HG02588 (cell line): ENCODE measurements around the gene ADGRV1.
"Not testable (repeated sequence)": the region's sequence is repeated elsewhere in the genome, so short reads cannot be mapped to it uniquely, and the experiment has no call there.

Experiments used
- ATAC-seq: cut with Tn5 transposase; IDR thresholded peaks from one replicate; pipeline ENCODE4 v1.9.1; 2021; ENCODE audit warnings: mild to moderate bottlenecking, moderate library complexity; ENCODE audit not compliant: unreplicated experiment

Gene ADGRV1

GRCh38 chr5:91018712-91019371 lies 460.2 kb downstream of the ADGRV1 start:
- no peak for ATAC-seq

DNA sequence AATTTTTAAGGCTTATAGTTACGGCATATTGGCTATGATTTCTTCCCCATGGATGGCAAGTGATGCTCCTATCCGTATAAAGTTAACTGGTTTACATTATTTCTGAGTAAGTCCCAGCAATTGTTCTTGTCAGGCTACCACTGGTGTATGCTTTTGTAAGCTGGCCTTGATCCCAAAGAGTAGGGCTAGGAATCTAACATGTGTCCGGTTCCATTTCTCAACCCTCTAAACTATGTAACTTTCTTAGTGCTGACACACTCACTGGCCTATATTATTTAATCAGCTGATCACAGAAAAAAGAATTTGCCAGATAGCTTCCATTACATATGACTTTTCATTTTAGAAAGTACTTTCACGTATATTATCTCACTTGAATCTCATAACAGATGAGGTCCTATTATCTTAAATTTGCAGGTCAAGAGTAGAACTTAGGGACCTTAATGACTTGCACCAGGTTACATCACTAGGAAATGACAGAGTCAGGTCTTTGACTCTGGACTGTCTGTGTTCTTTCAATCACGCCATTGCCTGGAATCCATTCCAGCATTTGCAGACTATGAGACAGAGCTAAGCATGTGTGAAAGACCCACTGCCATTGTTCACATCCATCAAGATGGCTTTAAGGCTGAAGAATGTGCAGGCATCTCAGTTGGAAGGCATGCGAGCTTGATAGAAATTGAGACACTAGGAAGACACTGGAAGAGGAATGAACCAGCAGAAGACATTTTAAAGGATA lies 461.6 kb downstream of the ADGRV1 start:
- ATAC-seq = no peak

GRCh38 chr5:91022518-91022917 lies 463.9 kb downstream of the ADGRV1 start:
- no peak for ATAC-seq

DNA sequence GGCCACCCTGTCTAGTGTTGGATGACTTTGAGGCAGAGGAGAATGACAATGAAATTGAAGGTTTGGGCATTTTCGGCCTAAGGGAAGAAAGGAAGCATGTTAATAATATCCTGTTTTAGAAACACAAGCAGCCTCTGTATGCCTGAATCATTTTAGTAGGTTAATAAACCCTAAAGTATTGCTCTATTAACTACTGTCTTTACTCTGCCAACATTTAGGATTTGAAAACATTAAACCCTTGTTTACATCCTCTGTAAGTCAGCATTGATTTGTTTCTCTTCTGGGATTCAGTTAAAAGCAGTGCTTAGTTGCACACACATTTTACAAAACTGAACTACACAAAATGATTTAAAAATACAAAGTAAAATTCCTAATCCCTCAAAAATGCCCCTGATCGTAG lies 465.6 kb downstream of the ADGRV1 start:
- no peak for ATAC-seq

GRCh38 chr5:91024727-91025126 lies 466.1 kb downstream of the ADGRV1 start:
- no peak for ATAC-seq

DNA sequence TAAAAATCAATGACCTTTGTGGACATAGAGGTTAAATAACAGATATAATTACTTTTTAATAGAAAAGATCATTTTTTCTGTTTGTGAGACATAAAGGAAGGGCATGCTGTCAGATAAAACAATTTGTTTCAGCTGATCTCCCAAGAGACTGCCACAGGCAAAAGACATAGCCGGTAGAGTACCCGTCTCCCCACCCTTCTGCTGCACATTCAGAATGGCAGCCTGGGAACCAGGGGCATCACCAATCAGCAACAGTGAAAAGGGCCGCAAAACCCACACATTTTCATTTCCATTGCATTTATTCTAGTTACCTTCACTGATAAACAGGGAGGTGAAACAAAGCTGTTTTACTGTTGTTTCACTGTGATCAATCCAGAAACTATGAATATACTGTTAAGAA lies 466.9 kb downstream of the ADGRV1 start:
- no peak for ATAC-seq

DNA sequence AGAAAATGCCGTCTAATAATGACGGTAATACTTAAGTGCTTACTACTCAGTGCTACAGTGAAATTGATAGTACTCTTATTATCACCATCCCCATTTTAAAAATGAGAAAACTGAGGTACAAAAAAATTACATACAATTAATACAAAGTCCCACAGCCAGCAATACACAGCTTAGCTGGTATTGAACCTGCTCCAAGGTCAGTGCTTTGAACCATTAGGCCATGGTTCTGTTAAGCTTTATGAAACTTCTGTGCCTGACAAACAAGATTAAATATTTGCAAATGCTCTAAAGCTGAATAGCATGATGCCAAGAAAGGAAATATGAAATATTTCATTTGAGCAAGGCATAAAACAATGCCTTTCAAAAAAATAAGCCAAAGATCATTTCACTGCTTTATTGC lies 467.4 kb downstream of the ADGRV1 start:
- ATAC-seq = no peak

GRCh38 chr5:91026466-91026865 lies 467.9 kb downstream of the ADGRV1 start:
- ATAC-seq = no peak

GRCh38 chr5:91027405-91028139 lies 469.0 kb downstream of the ADGRV1 start:
- no peak for ATAC-seq

DNA sequence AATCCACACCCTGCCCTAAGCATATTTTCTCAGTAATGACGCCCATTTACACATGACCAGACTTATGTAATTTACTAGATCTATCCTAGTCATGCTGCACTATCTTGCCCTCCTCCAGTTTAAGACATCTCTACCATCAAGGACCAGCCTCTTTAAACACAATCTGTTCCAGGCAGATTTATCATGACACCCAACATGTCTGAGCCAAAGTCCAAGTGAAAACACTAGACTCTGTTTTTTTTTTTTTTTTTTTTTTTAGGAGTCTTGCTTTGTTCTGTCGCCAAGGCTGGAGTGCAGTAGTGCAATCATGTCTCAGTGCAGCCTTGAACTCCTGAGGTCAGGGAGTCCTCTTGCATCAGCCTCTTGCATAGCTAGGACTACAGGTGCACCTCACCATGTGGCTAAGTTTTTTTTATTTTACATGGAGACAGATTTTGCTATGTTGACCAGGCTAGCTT lies 469.9 kb downstream of the ADGRV1 start:
- ATAC-seq = no peak

GRCh38 chr5:91030521-91031401 lies 472.2 kb downstream of the ADGRV1 start:
- no peak for ATAC-seq

GRCh38 chr5:91031402-91031752 lies 472.8 kb downstream of the ADGRV1 start:
- no peak for ATAC-seq

- ATAC-seq = no peak
These were observed 473.5 kb downstream of the ADGRV1 start for GRCh38 chr5:91032125-91032524.

DNA sequence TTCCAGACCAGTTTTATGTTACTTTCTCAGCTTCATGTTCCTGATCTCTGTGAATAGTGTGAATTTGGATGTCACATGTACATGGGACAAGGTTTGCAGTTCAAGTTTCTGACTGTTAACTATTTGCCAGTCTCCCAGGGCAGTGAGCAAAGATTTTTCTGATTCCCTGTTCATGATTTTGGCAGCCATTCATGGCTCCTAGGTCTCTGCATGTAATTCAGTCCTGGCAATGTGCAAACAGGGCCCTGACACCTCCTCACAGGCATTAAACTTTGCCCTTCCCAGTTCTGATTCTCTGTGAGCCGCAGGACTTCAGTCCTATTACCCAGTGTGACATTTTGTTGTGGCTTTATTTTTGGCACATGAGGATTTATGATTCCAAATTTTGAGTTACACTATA lies 474.8 kb downstream of the ADGRV1 start:
- no peak for ATAC-seq

GRCh38 chr5:91038180-91038808 lies 479.7 kb downstream of the ADGRV1 start:
- ATAC-seq = no peak

DNA sequence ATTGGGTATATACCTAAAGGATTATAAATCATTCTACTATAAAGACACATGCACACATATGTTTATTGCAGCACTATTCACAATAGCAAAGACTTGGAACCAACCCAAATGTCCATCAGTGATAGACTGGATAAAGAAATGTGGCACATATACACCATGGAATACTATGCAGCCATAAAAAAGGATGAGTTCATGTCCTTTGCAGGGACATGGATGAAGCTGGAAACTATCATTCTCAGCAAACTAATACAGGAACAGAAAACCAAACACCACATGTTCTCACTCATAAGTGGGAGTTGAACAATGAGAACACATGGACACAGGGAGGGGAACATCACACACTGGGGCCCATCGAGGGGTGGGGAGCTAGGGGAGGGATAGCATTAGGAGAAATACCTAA lies 482.5 kb downstream of the ADGRV1 start:
- ATAC-seq = not testable (repeated sequence)

GRCh38 chr5:91042247-91042935 lies 483.8 kb downstream of the ADGRV1 start:
- ATAC-seq = no peak

DNA sequence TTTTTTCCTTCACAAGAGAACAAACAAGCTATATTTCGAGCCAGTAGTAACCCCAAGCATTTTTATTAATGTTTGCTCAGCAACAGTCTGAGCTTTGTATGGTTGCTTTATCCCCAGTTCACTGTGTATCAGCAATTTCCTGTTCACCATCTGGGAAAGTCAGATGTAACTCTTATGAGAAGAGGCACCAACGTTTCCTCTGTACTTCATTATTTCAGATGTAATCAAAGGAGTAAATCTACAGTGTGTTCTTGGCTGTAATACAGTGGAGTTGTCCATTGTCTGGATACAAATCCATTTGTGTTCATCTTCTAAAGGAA lies 484.3 kb downstream of the ADGRV1 start:
- ATAC-seq = no peak

- ATAC-seq = no peak
These were observed 489.5 kb downstream of the ADGRV1 start for GRCh38 chr5:91048073-91048472.

DNA sequence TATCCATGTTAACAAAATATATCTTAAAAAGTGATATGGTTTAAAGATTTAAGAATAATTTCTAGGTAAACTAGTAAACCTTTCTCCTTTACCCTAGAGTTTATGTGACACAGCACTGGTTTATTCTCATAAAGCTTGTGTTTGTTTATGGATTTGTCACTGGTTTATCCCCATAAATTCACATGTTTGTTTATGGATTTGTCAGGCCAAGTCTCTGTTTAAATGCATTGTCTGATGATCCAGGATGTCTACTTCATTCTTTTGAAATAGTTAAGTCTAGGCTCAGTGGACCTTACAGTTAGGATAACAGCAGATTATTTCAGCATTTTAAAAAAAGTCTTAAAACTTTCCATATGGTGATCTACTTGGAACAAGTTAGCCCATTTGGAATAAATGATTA lies 490.5 kb downstream of the ADGRV1 start:
- ATAC-seq = no peak
